GM21515 (cell line): Measurements from ENCODE around the gene CEBPE.

Experiments
- ATAC-seq: cut with Tn5 transposase; IDR thresholded peaks from one replicate; pipeline ENCODE4 v1.9.1; 2021; ENCODE audit not compliant: unreplicated experiment

The CEBPE gene

GRCh38 chr14:23085458-23085857, 33.6 kb downstream of the CEBPE start:
- no peak for ATAC-seq

GRCh38 chr14:23080474-23080873, 38.6 kb downstream of the CEBPE start:
- ATAC-seq: no peak

GRCh38 chr14:23079716-23080115, 39.3 kb downstream of the CEBPE start:
- no peak for ATAC-seq

- ATAC-seq: no peak
Observed at GRCh38 chr14:23078692-23079116, 40.4 kb downstream of the CEBPE start.

GRCh38 chr14:23077962-23078361, 41.1 kb downstream of the CEBPE start:
- no peak for ATAC-seq

GRCh38 chr14:23076785-23077408, 42.2 kb downstream of the CEBPE start:
- no peak for ATAC-seq

- ATAC-seq: no peak
Observed at GRCh38 chr14:23074906-23075305, 44.1 kb downstream of the CEBPE start.

GRCh38 chr14:23071921-23072539, 47.0 kb downstream of the CEBPE start:
- no peak for ATAC-seq

- peak; percentile 87 for ATAC-seq
Observed at GRCh38 chr14:23071244-23071920, 47.7 kb downstream of the CEBPE start.

- ATAC-seq: no peak
Observed at GRCh38 chr14:23070262-23071129, 48.6 kb downstream of the CEBPE start.

- ATAC-seq: no peak
Observed at GRCh38 chr14:23069413-23069806, 49.6 kb downstream of the CEBPE start.

- ATAC-seq: no peak
Observed at GRCh38 chr14:23068789-23069412, 50.2 kb downstream of the CEBPE start.

- ATAC-seq: no peak
Observed at GRCh38 chr14:23067847-23068788, 50.9 kb downstream of the CEBPE start.
